Measurements from ENCODE around the gene SP6. TPM values are rescaled to one million over a fixed set of nuclear protein-coding genes. Genes with fewer than 3 reads are reported as not detected.

The SP6 gene
- total and polyA plus RNA-seq, 2 donors, result 0.28 to 4.6 TPM

- Histone ChIP-seq H3K27me3 (ENCODE audit: control insufficient read depth in 2 of 2, insufficient read depth in 1 of 2, low read length in 1 of 2) (peaks cover 84 to 100% of the 10 kb centered on the region in 2 donors), H3K27ac (ENCODE audit: low read depth in 1 of 2, low read length in 1 of 2) (no peak overlapping the region), H3K9me3 (ENCODE audit: control insufficient read depth in 2 of 2, insufficient read depth in 1 of 2, low read length in 1 of 2) (peaks cover 0 to 18% of the 10 kb centered on the region in 2 donors), H3K4me3 (ENCODE audit: low read length in 2 of 2) (no peak overlapping the region), H3K36me3 (ENCODE audit: control insufficient read depth in 2 of 2, insufficient read depth in 2 of 2, low read length in 1 of 2) (no peaks in the 10 kb centered on the region), H3K4me1 (ENCODE audit: control insufficient read depth in 2 of 2, insufficient read depth in 2 of 2, low read length in 2 of 2) (peaks cover 2 to 30% of the 10 kb centered on the region in 2 donors)
- 31% methylated on average over 11 of the region's 11 CpGs for WGBS
- DNase-seq (ENCODE audit: low read depth in 6 of 9, low spot score in 9 of 9), result no peak
Measured at GRCh38 chr17:47851764-47852112, 775 bp upstream of the SP6 start.

DNA sequence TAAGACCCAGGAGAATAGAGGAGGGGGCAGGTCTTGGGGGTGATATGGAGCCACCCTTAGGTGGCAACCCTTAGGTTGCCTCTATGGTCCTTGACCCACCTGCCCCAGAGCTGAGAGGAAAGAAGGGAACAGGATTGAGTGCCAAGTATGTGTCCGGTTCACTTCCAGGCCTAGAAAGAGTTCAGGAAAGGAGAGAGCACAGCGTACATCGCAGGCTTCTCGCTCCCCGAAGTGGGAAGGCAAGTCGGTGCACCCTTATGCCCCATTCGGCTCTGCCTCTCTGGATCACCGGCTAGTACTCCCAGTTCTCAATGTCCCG lies 631 bp downstream of the SP6 start:
- DNase-seq (ENCODE audit: low read depth in 6 of 9, low spot score in 9 of 9), result no peak
- H3K4me1 ChIP-seq (ENCODE audit: control insufficient read depth in 2 of 2, insufficient read depth in 2 of 2, low read length in 2 of 2), result peaks cover 2 to 37% of the 10 kb centered on the region in 2 donors
- WGBS, result 68% methylated on average over 9 of the region's 9 CpGs
- no peak overlapping the region for H3K4me3 ChIP-seq (ENCODE audit: low read length in 2 of 2)
- peaks cover 94 to 100% of the 10 kb centered on the region in 2 donors for H3K27me3 ChIP-seq (ENCODE audit: control insufficient read depth in 2 of 2, insufficient read depth in 1 of 2, low read length in 1 of 2)
- H3K36me3 ChIP-seq (ENCODE audit: control insufficient read depth in 2 of 2, insufficient read depth in 2 of 2, low read length in 1 of 2), result no peaks in the 10 kb centered on the region
- no peak overlapping the region for H3K27ac ChIP-seq (ENCODE audit: low read depth in 1 of 2, low read length in 1 of 2)
- peaks cover 0 to 18% of the 10 kb centered on the region in 2 donors for H3K9me3 ChIP-seq (ENCODE audit: control insufficient read depth in 2 of 2, insufficient read depth in 1 of 2, low read length in 1 of 2)

- Histone ChIP-seq H3K27ac (ENCODE audit: low read depth in 1 of 2, low read length in 1 of 2) (no peak overlapping the region), H3K4me3 (ENCODE audit: low read length in 2 of 2) (no peak overlapping the region), H3K36me3 (ENCODE audit: control insufficient read depth in 2 of 2, insufficient read depth in 2 of 2, low read length in 1 of 2) (no peaks in the 10 kb centered on the region), H3K4me1 (ENCODE audit: control insufficient read depth in 2 of 2, insufficient read depth in 2 of 2, low read length in 2 of 2) (peaks cover 2 to 48% of the 10 kb centered on the region in 2 donors), H3K27me3 (ENCODE audit: control insufficient read depth in 2 of 2, insufficient read depth in 1 of 2, low read length in 1 of 2) (peaks cover 83 to 93% of the 10 kb centered on the region in 2 donors), H3K9me3 (ENCODE audit: control insufficient read depth in 2 of 2, insufficient read depth in 1 of 2, low read length in 1 of 2) (peaks cover 0 to 18% of the 10 kb centered on the region in 2 donors)
- WGBS, result 68% methylated on average over 23 of the region's 23 CpGs
- DNase-seq (ENCODE audit: low read depth in 6 of 9, low spot score in 9 of 9), result no peak
Measured at GRCh38 chr17:47848198-47848513, 2.8 kb downstream of the SP6 start.

GRCh38 chr17:47847341-47848197 lies 3.4 kb downstream of the SP6 start:
- DNase-seq (ENCODE audit: low read depth in 6 of 9, low spot score in 9 of 9), result peak in 4 of 9 donors; percentile 30 to 54 (median 42)
- Histone ChIP-seq H3K36me3 (ENCODE audit: control insufficient read depth in 2 of 2, insufficient read depth in 2 of 2, low read length in 1 of 2) (no peaks in the 10 kb centered on the region), H3K4me3 (ENCODE audit: low read length in 2 of 2) (no peak overlapping the region), H3K4me1 (ENCODE audit: control insufficient read depth in 2 of 2, insufficient read depth in 2 of 2, low read length in 2 of 2) (peaks cover 2 to 52% of the 10 kb centered on the region in 2 donors), H3K27me3 (ENCODE audit: control insufficient read depth in 2 of 2, insufficient read depth in 1 of 2, low read length in 1 of 2) (peaks cover 77 to 87% of the 10 kb centered on the region in 2 donors), H3K9me3 (ENCODE audit: control insufficient read depth in 2 of 2, insufficient read depth in 1 of 2, low read length in 1 of 2) (peaks cover 0 to 18% of the 10 kb centered on the region in 2 donors), H3K27ac (ENCODE audit: low read depth in 1 of 2, low read length in 1 of 2) (no peak overlapping the region)
- WGBS, result 31% methylated on average over 71 of the region's 71 CpGs

DNA sequence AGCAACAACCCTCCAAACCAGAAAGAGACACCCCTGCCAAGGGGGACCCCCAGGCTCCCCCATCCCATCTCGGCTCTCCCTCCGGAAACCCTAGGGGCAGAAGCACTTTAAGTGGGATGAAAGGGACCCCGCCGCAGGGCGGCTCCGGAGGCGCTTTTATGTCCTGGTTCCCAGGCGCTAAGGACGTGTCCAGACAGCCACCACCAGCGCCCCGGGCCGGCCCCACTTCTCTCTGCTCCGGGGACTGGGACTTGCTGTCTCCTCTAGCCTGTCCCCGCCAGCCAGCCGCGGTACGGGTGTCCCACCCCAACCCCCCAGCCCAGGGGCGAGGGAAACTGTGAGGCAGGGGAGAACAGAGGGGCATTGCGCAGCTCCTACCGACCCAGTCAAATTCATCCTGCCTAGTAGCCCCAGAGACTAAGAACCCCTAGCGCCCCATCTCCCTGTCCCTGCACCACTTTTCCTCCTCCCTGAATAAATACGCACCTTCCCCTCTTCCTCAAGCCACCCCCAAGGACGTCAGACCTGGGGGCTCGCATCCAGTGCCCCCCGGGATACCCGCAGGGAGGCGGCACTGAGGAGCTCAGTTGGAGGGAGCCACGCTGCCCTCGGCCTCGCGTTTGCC lies 4.1 kb downstream of the SP6 start:
- Histone ChIP-seq H3K27me3 (ENCODE audit: control insufficient read depth in 2 of 2, insufficient read depth in 1 of 2, low read length in 1 of 2) (peaks cover 69 to 80% of the 10 kb centered on the region in 2 donors), H3K27ac (ENCODE audit: low read depth in 1 of 2, low read length in 1 of 2) (no peak overlapping the region), H3K9me3 (ENCODE audit: control insufficient read depth in 2 of 2, insufficient read depth in 1 of 2, low read length in 1 of 2) (peaks cover 0 to 18% of the 10 kb centered on the region in 2 donors), H3K4me3 (ENCODE audit: low read length in 2 of 2) (no peak overlapping the region), H3K4me1 (ENCODE audit: control insufficient read depth in 2 of 2, insufficient read depth in 2 of 2, low read length in 2 of 2) (peaks cover 2 to 48% of the 10 kb centered on the region in 2 donors), H3K36me3 (ENCODE audit: control insufficient read depth in 2 of 2, insufficient read depth in 2 of 2, low read length in 1 of 2) (no peaks in the 10 kb centered on the region)
- 17% methylated on average over 31 of the region's 31 CpGs for WGBS
- no peak for DNase-seq (ENCODE audit: low read depth in 6 of 9, low spot score in 9 of 9)

DNA sequence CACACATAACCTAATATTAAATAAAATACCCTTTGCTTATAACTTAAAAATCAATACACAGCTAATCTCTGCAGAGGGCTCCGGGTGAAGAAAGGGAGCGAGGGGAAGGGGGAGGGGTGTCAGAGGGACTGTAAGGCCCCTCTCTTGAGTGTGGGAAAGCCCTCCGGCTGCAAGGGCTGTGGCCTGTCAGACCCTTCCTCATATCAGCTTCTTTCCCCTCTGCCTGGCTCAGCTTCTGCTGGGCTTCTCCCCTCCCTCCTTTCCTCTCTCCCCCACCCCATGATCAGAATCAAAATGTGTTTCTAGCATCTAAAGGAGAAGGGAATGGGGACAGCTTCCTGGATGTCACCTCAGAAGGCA lies 5.3 kb downstream of the SP6 start:
- H3K4me3 ChIP-seq (ENCODE audit: low read length in 2 of 2), result no peak overlapping the region
- no peak for DNase-seq (ENCODE audit: low read depth in 6 of 9, low spot score in 9 of 9)
- no peak overlapping the region for H3K27ac ChIP-seq (ENCODE audit: low read depth in 1 of 2, low read length in 1 of 2)
- 89% methylated on average over 3 of the region's 3 CpGs for WGBS
- H3K27me3 ChIP-seq (ENCODE audit: control insufficient read depth in 2 of 2, insufficient read depth in 1 of 2, low read length in 1 of 2), result peaks cover 58 to 71% of the 10 kb centered on the region in 2 donors
- no peaks in the 10 kb centered on the region for H3K36me3 ChIP-seq (ENCODE audit: control insufficient read depth in 2 of 2, insufficient read depth in 2 of 2, low read length in 1 of 2)
- H3K9me3 ChIP-seq (ENCODE audit: control insufficient read depth in 2 of 2, insufficient read depth in 1 of 2, low read length in 1 of 2), result peaks cover 0 to 16% of the 10 kb centered on the region in 2 donors
- H3K4me1 ChIP-seq (ENCODE audit: control insufficient read depth in 2 of 2, insufficient read depth in 2 of 2, low read length in 2 of 2), result peaks cover 8 to 49% of the 10 kb centered on the region in 2 donors

DNA sequence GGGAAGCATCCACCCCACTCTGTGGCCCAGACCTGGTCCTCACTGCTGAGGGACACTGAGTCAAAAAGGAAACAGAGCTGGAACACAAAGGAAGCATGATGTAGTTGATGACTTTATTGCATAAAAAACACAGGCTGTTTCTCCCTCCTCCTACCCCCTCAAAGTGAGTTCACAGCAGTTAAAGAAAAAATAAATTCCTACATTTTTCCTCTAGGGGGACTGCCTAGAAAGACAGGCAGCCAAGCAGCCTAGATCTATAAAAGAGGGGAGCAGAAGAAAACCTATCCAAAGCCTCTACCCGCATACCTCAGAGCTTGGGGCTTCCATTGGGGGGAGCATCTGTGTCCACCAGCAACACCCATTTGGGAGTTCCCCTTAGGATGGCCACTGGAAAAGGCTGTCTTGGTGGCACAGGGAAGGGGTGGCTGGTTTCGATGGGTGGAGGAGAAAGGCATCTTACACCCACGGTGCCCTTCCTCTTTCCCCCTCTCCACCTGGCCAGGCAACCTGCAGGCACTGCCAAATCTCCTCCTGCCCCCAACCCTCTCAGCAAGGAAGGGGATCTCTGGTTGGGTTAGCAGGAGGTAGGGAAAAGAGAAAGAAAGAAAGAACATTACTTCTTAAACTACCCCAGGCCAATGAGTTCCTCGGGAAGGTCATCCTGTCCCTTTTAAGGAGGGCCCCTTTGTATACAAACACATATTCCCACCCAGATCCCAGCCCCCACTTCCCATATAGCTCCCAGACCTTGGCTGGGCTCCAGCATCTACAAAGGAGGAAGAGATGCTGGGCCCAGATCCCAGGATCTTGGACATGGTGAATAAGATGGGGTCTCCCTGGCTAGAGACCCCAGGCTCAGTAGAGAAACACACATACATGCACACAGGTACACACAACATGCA lies 5.9 kb downstream of the SP6 start:
- WGBS, result 77% methylated on average over 4 of the region's 4 CpGs

DNA sequence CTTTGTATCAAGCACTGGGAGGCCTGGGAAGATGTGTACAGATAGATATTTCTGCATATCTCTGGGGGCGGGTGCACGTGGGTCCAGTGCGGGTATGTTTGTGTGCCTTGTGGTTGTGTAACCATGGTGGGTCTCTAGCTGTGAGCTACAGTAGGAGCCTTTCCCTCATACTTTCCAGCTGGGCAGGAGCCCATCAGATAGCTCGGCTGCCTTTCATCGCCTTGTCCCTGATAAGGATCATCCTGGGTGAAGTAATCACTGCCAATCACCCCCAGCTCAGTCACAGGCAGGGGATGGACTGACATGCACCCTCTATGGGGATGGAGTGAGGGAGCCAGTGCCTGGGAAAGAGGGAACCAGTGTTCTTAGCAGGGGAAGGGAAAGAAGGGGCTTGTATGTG lies 6.7 kb downstream of the SP6 start:
- Histone ChIP-seq H3K4me1 (ENCODE audit: control insufficient read depth in 2 of 2, insufficient read depth in 2 of 2, low read length in 2 of 2) (peaks cover 11 to 55% of the 10 kb centered on the region in 2 donors), H3K4me3 (ENCODE audit: low read length in 2 of 2) (no peak overlapping the region), H3K9me3 (ENCODE audit: control insufficient read depth in 2 of 2, insufficient read depth in 1 of 2, low read length in 1 of 2) (peaks cover 0 to 9% of the 10 kb centered on the region in 2 donors), H3K27ac (ENCODE audit: low read depth in 1 of 2, low read length in 1 of 2) (no peak overlapping the region), H3K27me3 (ENCODE audit: control insufficient read depth in 2 of 2, insufficient read depth in 1 of 2, low read length in 1 of 2) (peaks cover 43 to 59% of the 10 kb centered on the region in 2 donors), H3K36me3 (ENCODE audit: control insufficient read depth in 2 of 2, insufficient read depth in 2 of 2, low read length in 1 of 2) (no peaks in the 10 kb centered on the region)
- 97% methylated on average over 5 of the region's 5 CpGs for WGBS
- no peak for DNase-seq (ENCODE audit: low read depth in 6 of 9, low spot score in 9 of 9)

More for the DNA sequence above, 5.9 kb downstream of the SP6 start:
- H3K27ac ChIP-seq (ENCODE audit: low read depth in 1 of 2, low read length in 1 of 2), result no peak overlapping the region
- no peaks in the 10 kb centered on the region for H3K36me3 ChIP-seq (ENCODE audit: control insufficient read depth in 2 of 2, insufficient read depth in 2 of 2, low read length in 1 of 2)
- peaks cover 52 to 67% of the 10 kb centered on the region in 2 donors for H3K27me3 ChIP-seq (ENCODE audit: control insufficient read depth in 2 of 2, insufficient read depth in 1 of 2, low read length in 1 of 2)
- peaks cover 0 to 12% of the 10 kb centered on the region in 2 donors for H3K9me3 ChIP-seq (ENCODE audit: control insufficient read depth in 2 of 2, insufficient read depth in 1 of 2, low read length in 1 of 2)
- DNase-seq (ENCODE audit: low read depth in 6 of 9, low spot score in 9 of 9), result no peak
- H3K4me3 ChIP-seq (ENCODE audit: low read length in 2 of 2), result no peak overlapping the region
- H3K4me1 ChIP-seq (ENCODE audit: control insufficient read depth in 2 of 2, insufficient read depth in 2 of 2, low read length in 2 of 2), result peaks cover 11 to 54% of the 10 kb centered on the region in 2 donors

DNA sequence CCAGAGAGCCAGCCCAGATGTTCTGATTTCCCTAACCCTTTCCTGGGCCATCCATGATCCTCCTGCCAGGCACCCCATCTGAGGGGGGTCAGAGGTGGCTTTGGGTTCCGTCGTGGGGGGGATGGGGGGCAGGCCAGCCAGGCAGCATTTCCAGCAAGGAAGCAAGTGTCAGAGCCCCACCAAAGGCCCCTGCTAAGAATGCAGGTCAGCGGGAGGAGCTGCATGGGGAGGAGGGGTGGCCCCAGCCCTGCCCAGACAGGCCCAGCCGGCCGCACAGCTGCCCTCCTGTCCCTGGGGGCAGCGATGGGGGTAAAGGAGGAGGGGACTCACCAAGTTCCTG lies 7.6 kb downstream of the SP6 start:
- 67% methylated on average over 6 of the region's 6 CpGs for WGBS
- Histone ChIP-seq H3K4me3 (ENCODE audit: low read length in 2 of 2) (no peak overlapping the region), H3K9me3 (ENCODE audit: control insufficient read depth in 2 of 2, insufficient read depth in 1 of 2, low read length in 1 of 2) (peaks cover 0 to 9% of the 10 kb centered on the region in 2 donors), H3K27me3 (ENCODE audit: control insufficient read depth in 2 of 2, insufficient read depth in 1 of 2, low read length in 1 of 2) (peaks cover 36 to 50% of the 10 kb centered on the region in 2 donors), H3K27ac (ENCODE audit: low read depth in 1 of 2, low read length in 1 of 2) (no peak overlapping the region), H3K36me3 (ENCODE audit: control insufficient read depth in 2 of 2, insufficient read depth in 2 of 2, low read length in 1 of 2) (no peaks in the 10 kb centered on the region), H3K4me1 (ENCODE audit: control insufficient read depth in 2 of 2, insufficient read depth in 2 of 2, low read length in 2 of 2) (peaks cover 11 to 53% of the 10 kb centered on the region in 2 donors)
- DNase-seq (ENCODE audit: low read depth in 6 of 9, low spot score in 9 of 9), result no peak
